NCI-H2196 treated with DMSO at 0.1 percent for 48 hours (cell line): ENCODE data around the gene LPP.

Source experiments
- DNase-seq: peaks from one replicate; lab custom pipeline; 2025; ENCODE audit not compliant: unreplicated experiment; lab: John Stamatoyannopoulos, UW

LPP gene

GRCh38 chr3:188658606-188659005 is 504.6 kb downstream of the LPP start:
- no peak for DNase-seq

DNA sequence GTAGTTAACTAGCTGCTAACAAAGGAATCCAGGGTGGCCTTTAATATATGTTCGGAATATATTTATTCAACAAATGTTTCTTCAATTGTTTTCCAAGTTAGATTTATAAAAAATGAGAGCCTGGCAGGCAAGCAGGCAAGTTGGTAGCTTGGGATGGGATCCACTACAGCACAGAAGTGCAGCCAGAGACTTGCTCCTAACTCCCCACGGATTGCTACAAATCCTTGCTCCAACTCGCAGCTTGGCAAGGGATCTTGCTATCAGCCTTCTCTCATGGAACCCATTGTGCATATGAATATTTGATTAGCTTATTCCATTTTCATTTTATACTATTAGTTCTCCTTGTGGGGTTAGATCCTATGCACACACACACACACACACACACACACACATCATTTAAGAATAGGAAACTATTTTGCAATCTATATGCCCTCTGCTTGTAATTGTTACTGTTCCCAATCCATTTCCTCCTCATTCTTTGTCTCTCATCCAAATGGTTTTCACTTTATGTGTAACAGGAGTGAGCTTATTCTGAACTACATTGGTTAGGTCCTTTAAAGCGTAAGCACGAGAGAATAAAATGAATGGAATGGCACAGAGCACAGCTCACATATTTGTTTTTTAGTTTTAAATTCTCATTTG is 505.6 kb downstream of the LPP start:
- no peak for DNase-seq

DNA sequence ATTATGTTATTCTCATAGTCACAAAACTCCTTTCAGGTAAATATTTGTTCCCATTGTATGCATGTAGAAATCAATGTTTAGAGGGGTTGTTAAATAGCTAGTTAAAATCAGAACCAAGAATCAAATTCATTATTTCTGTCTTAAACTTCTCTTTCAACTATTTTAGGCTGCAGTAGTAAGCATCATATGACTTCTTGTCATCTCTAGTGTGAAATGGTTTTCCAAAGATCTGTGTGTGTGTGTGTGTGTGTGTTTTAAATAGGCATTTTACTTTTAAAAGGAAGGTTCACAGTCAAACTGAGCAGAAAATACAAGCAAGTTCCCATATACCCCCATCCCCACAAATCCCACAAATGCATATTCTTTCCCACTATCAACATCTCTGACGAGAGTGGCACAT is 506.5 kb downstream of the LPP start:
- no peak for DNase-seq

DNA sequence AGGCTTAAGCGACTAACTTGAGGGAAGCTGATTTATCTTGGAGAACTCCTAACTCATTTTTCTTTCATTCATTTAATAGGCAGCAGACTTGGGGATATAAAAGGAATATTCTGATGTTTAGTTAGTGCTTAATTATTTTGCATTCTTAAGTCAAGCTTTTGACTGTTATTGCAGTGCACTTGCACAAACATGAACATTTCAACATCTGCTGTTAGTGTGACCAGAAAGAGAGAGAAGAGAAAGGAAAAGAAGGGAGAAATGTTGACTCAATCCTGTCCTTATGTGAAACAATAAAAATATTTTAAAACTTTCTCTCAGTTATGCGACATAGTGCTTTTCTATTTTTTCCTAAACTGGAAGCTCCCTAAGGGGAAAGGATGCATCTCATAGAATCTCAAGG is 507.8 kb downstream of the LPP start:
- DNase-seq, result no peak

DNA sequence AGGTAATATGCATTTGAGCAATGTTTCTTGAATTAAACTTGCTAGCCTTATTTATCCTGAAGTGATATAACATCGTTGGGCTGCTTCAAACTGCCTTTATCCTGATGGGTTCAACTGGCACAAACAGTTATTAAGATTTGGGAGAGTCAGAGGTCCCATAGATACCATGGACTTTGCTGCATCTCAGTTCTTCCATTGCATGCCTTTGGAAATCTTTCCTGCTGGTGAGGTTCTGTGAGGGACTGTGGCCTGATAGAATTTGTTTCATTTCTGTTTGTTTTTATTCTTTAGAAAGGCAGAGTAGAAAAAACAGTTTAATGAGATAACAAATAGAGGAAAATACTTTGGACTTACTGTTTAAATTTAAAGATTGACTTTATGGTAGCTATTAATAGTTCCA is 508.3 kb downstream of the LPP start:
- DNase-seq, result no peak

- no peak for DNase-seq
These were observed 508.8 kb downstream of the LPP start for GRCh38 chr3:188662795-188663194.

DNA sequence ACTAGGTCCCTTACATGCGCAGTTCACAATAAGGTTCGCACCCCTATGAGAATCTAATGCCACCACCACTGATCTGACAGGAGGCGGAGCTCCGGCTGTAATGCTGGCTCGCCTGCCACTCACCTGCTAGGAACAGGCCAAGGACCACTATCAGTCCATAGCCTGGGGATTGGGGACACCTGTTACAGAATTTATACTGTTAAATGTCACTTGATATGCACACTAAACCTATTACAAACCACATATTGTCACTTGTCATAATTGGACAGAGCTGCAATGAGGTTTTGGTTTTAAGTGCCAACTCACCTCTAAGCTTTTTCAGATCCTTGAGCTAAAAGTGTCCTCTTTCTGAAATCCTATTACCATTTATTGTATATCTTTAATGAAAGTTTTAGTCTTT is 509.9 kb downstream of the LPP start:
- no peak for DNase-seq

DNA sequence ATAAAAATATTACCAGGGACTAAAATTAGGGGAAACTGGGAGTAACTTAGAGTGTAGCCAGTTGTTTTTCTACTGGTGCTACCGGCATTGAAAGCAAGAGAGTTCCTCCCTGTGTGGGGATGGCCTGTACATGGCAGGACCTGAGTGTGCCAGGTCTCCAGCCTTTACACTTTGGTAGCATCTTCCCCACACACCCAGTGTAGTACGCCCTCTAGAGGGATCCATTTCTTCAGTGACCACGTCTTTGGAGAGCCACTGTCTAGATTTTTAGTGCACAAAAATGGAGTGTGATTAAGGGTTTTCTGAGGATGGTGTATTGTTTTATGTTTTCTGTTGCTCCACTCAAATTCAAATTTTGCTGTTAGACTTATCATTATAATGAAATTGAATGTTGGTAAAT is 510.8 kb downstream of the LPP start:
- no peak for DNase-seq

- DNase-seq, result no peak
These were observed 514.0 kb downstream of the LPP start for GRCh38 chr3:188667926-188668325.

GRCh38 chr3:188670446-188670845 is 516.5 kb downstream of the LPP start:
- DNase-seq, result no peak

- no peak for DNase-seq
These were observed 518.0 kb downstream of the LPP start for GRCh38 chr3:188671971-188672370.

GRCh38 chr3:188672840-188673239 is 518.9 kb downstream of the LPP start:
- no peak for DNase-seq

GRCh38 chr3:188673646-188674186 is 519.8 kb downstream of the LPP start:
- no peak for DNase-seq

- no peak for DNase-seq
These were observed 520.6 kb downstream of the LPP start for GRCh38 chr3:188674595-188674994.

DNA sequence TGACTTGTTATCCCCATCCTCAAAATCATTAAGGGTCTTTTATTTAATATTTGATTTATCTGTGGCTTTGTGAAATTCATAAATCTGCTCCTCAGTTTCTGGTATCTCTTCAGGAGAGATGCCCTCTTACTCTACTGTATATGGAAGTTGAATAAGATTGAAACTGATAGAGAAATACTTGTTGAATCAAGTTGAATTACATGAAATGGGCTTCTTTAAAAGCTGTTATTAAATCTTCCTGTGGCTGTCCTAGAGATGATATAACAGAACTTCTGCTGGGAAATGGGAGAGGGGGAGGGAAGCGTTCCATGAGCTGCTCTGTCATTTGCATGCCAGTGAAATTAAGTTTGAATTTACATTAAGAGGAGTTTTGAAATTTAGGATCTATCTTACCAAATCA is 523.4 kb downstream of the LPP start:
- no peak for DNase-seq

GRCh38 chr3:188680189-188680588 is 526.2 kb downstream of the LPP start:
- no peak for DNase-seq

DNA sequence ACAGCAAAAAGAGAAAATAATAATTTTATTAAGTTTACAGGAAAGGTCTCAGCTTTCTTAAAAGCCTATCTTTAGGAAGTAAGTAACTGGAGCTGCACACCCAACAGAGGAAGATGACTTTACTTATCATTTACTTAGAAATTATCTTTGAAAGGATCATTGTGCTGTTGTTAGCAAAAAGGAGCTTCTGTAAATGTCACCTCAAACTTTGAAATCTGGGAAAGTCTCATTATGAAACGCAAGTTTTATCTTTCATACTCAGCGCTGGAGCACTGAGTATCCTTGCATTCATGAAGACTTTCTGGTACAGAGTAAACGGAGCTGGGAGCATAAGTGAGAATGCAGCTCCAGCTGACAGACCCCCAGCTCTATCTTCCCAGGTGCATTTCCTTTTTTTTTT is 526.6 kb downstream of the LPP start:
- DNase-seq, result no peak

DNA sequence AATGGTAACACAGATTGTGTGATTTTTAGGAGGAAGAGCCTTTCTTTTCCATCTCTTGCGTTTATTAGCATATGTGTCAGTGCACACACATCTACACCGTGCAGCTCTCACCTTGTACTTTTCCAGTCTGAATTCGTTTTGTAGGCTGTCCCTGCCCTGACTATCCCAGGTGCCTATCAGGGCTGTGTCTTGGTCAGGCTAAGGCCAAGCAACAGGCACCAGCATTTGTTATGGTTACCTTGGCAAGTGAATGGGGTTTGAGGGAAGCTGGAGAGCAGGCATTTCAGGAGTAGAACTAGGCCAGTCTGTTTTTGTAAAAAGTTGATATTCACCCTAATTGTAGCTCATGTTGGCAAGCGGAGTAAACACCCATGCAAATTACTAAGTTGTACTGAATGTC is 528.4 kb downstream of the LPP start:
- DNase-seq, result no peak

GRCh38 chr3:188683032-188683521 is 529.1 kb downstream of the LPP start:
- DNase-seq, result no peak

DNA sequence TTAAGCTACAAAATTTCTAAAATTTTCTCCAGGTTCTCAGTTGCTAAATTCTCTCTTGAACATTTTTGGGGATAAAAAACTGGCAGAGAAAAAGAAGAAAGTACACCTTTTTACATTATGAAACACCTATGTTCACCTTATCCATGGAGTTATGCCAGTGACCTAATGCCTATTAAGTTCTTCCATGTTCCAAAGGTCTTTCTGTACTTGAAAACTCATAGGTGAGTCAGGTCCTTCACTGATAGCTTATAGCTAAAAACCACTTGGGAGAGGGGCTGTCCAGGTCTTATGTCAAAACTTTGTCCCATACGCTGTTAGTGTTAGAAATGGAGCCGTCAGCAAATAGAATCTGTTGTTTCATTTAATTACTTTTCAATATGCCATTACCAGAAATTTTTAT is 530.3 kb downstream of the LPP start:
- DNase-seq, result no peak

DNA sequence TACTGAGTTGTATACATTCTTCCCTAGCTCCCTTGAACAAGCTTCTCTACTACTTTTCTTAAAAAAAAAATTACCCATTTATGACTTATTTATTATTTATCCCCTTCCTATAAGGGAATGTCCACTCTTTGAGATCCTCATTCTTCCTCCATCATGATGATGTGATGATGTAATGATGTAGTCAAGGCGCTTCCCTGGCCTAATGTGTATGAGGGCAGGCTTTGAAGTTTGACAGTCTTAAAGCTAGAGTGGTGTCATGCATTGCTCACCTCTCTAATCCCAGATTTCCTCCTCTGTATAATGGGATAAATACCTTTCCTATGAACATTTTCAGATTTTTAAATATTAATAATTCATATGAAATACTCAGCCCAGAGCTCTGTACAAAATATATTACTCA is 531.8 kb downstream of the LPP start:
- DNase-seq, result no peak

- DNase-seq, result no peak
These were observed 532.4 kb downstream of the LPP start for GRCh38 chr3:188686324-188686723.

DNA sequence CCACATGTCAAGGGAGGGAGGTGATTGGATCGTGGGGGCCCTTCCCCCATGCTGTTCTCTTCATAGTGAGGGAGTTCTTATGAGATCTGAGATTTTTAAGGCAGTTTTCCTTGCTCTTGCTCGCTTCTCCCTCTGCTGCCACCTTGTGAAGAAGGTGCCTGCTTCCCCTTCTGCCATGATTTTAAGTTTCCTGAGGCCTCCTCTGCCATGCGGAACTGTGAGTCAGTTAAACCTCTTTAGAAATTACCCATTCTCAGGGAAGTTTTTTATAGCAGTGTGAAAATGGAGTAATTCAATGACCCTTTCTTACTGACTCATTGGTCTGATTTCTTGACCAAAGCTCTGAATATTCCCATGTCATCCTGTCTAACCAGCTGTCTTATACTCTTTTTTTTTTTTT is 533.4 kb downstream of the LPP start:
- no peak for DNase-seq
